IPS-15b (cell line): ENCODE results near the gene ATRN.

Experiments used
- H3K27me3 ChIP-seq: one replicate; pipeline ENCODE4 v1.6.1; 2013; ENCODE audit warnings: low read length; ENCODE audit not compliant: control insufficient read depth, insufficient read depth
- H3K36me3 ChIP-seq: one replicate; pipeline ENCODE4 v1.6.1; 2013; ENCODE audit warnings: low read length; ENCODE audit not compliant: control insufficient read depth, insufficient read depth
- H3K4me1 ChIP-seq: one replicate; pipeline ENCODE4 v1.6.1; 2013; ENCODE audit warnings: mild to moderate bottlenecking, low read length; ENCODE audit not compliant: control insufficient read depth, insufficient read depth
- H3K4me3 ChIP-seq: one replicate; pipeline ENCODE4 v1.5.1; 2013; ENCODE audit warnings: low read depth, low read length
- H3K9ac ChIP-seq: one replicate; pipeline ENCODE4 v1.6.1; 2013; ENCODE audit warnings: low read depth, mild to moderate bottlenecking, low read length
- H3K9me3 ChIP-seq: one replicate; pipeline ENCODE4 v1.6.1; 2013; ENCODE audit warnings: mild to moderate bottlenecking, low read length; ENCODE audit not compliant: control insufficient read depth, insufficient read depth

ATRN gene

GRCh38 chr20:3559231-3559630 is 88.4 kb downstream of the ATRN start:
- H3K4me3 ChIP-seq = no peak overlapping the region
- no peaks in the 10 kb centered on the region for H3K4me1 ChIP-seq
- no peaks in the 10 kb centered on the region for H3K27me3 ChIP-seq
- no peak overlapping the region for H3K9ac ChIP-seq
- H3K9me3 ChIP-seq = no peaks in the 10 kb centered on the region
- H3K36me3 ChIP-seq = no peaks in the 10 kb centered on the region

- Histone ChIP-seq H3K9ac (no peak overlapping the region), H3K4me3 (no peak overlapping the region), H3K4me1 (no peaks in the 10 kb centered on the region), H3K9me3 (no peaks in the 10 kb centered on the region), H3K27me3 (no peaks in the 10 kb centered on the region), H3K36me3 (no peaks in the 10 kb centered on the region)
Observed at GRCh38 chr20:3559637-3560036, 88.8 kb downstream of the ATRN start.

DNA sequence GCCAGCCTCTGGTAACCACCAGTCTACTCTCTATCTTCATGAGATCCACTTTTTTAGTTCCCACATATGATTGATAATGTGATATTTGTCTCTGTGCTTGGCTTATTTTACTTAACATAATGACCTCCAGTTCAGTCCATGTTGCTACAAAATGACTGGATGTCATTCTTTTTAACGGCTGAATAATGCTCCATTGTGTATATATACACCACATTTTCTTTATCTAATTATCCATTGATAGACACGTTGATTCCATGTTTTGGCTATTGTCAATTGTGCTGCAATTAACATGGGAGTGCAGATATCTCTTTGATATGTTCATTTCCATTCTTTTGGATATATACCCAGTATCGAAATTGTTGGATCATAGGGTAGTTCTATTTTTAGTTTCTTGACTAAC is 89.3 kb downstream of the ATRN start:
- no peaks in the 10 kb centered on the region for H3K4me1 ChIP-seq
- no peak overlapping the region for H3K9ac ChIP-seq
- H3K36me3 ChIP-seq = no peaks in the 10 kb centered on the region
- H3K27me3 ChIP-seq = no peaks in the 10 kb centered on the region
- no peak overlapping the region for H3K4me3 ChIP-seq
- no peaks in the 10 kb centered on the region for H3K9me3 ChIP-seq

DNA sequence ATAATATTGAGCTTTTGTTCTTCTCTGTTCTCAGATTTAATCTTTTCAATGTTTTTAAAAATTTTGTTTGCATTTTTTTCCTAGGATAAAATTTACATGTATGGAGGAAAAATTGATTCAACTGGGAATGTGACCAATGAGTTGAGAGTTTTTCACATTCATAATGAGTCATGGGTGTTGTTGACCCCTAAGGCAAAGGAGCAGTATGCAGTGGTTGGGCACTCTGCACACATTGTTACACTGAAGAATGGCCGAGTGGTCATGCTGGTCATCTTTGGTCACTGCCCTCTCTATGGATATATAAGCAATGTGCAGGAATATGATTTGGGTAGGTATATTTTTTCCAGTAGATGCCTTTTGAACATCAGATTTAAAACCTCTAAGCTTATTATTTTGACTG is 89.8 kb downstream of the ATRN start:
- peaks cover 2% of the 10 kb centered on the region for H3K4me1 ChIP-seq
- H3K27me3 ChIP-seq = no peaks in the 10 kb centered on the region
- no peak overlapping the region for H3K9ac ChIP-seq
- H3K4me3 ChIP-seq = no peak overlapping the region
- no peaks in the 10 kb centered on the region for H3K9me3 ChIP-seq
- H3K36me3 ChIP-seq = no peaks in the 10 kb centered on the region

- no peaks in the 10 kb centered on the region for H3K9me3 ChIP-seq
- H3K9ac ChIP-seq = no peak overlapping the region
- peaks cover 9% of the 10 kb centered on the region for H3K4me1 ChIP-seq
- H3K27me3 ChIP-seq = no peaks in the 10 kb centered on the region
- no peak overlapping the region for H3K4me3 ChIP-seq
- H3K36me3 ChIP-seq = no peaks in the 10 kb centered on the region
Observed at GRCh38 chr20:3563133-3563532, 92.3 kb downstream of the ATRN start.

- no peaks in the 10 kb centered on the region for H3K9me3 ChIP-seq
- H3K4me3 ChIP-seq = no peak overlapping the region
- H3K4me1 ChIP-seq = peaks cover 9% of the 10 kb centered on the region
- no peak overlapping the region for H3K9ac ChIP-seq
- H3K27me3 ChIP-seq = no peaks in the 10 kb centered on the region
- H3K36me3 ChIP-seq = no peaks in the 10 kb centered on the region
Observed at GRCh38 chr20:3563548-3564177, 92.8 kb downstream of the ATRN start.

DNA sequence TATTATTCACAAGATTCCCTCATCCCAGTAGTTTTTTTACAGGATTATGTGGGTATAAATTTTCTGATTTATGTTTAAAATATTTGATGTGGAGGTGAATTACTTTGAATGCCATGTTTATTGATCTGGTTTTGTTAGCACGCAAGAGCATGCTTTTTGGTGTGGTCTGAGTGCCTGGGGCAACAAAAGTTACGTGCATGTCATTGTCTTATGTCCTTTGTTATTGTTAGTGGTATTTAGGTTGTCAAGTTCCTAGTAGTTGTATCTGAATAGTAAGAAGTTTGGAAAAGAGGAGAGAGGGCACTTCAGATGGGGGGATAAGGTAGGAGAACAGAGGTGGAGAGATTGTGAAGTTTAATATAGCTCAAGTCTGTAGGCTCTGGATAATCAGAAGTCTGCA is 95.0 kb downstream of the ATRN start:
- Histone ChIP-seq H3K27me3 (no peaks in the 10 kb centered on the region), H3K4me1 (peaks cover 9% of the 10 kb centered on the region), H3K9me3 (no peaks in the 10 kb centered on the region), H3K36me3 (no peaks in the 10 kb centered on the region), H3K4me3 (no peak overlapping the region), H3K9ac (no peak overlapping the region)

DNA sequence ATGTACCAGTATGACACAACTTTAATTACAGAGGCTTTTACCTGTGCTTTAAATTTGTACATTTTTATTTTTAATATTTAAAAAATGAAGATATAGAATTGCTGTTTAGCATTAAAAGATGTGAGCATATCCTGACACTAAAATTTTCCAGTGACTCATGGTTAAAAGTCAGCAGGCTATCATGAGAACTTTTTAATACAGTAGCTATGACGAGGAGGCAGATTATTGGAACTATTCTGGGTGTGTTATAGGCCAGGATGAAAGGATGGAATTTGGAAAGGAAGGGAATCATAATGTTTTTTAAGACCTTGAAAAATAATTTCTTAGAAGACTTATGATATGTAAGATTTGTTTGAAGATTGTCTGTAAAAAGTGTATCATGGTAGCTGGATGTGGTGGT is 101.3 kb downstream of the ATRN start:
- no peaks in the 10 kb centered on the region for H3K4me1 ChIP-seq
- H3K9me3 ChIP-seq = no peaks in the 10 kb centered on the region
- H3K36me3 ChIP-seq = peaks cover under 1% of the 10 kb centered on the region
- H3K4me3 ChIP-seq = no peak overlapping the region
- no peaks in the 10 kb centered on the region for H3K27me3 ChIP-seq
- H3K9ac ChIP-seq = no peak overlapping the region

DNA sequence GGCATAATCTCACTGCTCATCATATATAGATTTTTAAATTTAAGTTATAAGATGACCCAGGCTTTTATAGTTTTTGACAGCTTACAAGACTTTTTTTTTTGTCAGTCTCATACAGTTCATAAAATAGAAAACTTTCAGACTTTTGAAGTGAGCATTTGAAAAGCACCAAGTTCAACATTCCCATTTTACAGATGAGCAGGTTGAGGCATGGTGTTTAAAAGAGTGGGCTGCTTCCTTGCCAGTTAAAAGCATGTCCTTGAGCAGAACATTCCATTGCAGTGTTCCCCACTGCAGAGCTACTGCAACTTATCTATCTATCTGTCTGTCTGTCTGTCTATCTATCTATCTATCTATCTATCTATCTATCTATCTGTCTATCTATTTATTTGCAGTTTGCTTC is 105.5 kb downstream of the ATRN start:
- Histone ChIP-seq H3K27me3 (no peaks in the 10 kb centered on the region), H3K9ac (no peak overlapping the region), H3K4me1 (no peaks in the 10 kb centered on the region), H3K4me3 (no peak overlapping the region), H3K9me3 (no peaks in the 10 kb centered on the region), H3K36me3 (peaks cover 4% of the 10 kb centered on the region)

- Histone ChIP-seq H3K36me3 (peaks cover 4% of the 10 kb centered on the region), H3K27me3 (no peaks in the 10 kb centered on the region), H3K4me1 (no peaks in the 10 kb centered on the region), H3K4me3 (no peak overlapping the region), H3K9me3 (no peaks in the 10 kb centered on the region), H3K9ac (no peak overlapping the region)
Observed at GRCh38 chr20:3577366-3577765, 106.5 kb downstream of the ATRN start.

DNA sequence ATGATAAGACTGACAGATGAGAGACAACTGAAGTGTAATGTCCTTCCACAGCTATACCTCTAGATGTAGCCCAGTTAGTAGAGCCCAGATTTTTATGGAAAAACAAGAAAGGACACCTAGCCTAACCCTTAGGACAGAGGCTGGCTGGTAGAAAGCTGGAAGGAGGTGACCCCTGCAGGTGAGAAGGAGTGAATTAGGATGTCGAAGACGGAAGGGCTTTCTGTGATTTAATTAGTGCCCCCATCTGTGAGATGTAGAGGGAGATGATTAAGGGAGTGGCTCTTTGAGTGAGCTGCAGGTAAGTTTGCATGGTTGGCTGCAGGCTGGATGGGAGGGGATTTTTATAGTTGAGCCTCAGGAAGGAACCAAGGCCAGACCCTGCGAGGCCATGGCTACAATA is 109.6 kb downstream of the ATRN start:
- no peaks in the 10 kb centered on the region for H3K9me3 ChIP-seq
- H3K27me3 ChIP-seq = no peaks in the 10 kb centered on the region
- no peaks in the 10 kb centered on the region for H3K4me1 ChIP-seq
- H3K4me3 ChIP-seq = no peak overlapping the region
- no peak overlapping the region for H3K9ac ChIP-seq
- H3K36me3 ChIP-seq = peaks cover 4% of the 10 kb centered on the region

DNA sequence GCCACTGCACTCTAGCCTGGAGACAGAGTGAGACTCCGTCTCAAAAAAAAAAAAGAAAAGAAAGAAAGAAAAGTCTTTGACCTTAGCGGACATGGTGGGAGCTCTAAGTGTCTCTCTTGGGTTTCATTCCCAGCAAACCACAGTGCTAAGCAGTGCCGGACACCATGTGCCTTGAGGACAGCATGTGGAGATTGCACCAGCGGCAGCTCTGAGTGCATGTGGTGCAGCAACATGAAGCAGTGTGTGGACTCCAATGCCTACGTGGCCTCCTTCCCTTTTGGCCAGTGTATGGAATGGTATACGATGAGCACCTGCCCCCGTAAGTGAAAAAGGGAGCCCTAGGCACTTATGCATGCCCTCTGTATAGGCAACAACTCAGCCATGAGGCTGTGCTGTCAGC is 112.9 kb downstream of the ATRN start:
- H3K36me3 ChIP-seq = peaks cover 2% of the 10 kb centered on the region
- H3K27me3 ChIP-seq = no peaks in the 10 kb centered on the region
- H3K4me3 ChIP-seq = no peak overlapping the region
- H3K9ac ChIP-seq = no peak overlapping the region
- no peaks in the 10 kb centered on the region for H3K9me3 ChIP-seq
- H3K4me1 ChIP-seq = no peaks in the 10 kb centered on the region
